ENCODE results near the gene COLEC12. TPM values are rescaled to one million over a fixed set of nuclear protein-coding genes. Genes with fewer than 3 reads are reported as not detected.

COLEC12 gene
- total RNA-seq, 1 experiment from 2014 or later = not detected

- Histone ChIP-seq H3K4me2 (no peak overlapping the region), H3K27ac (no peak overlapping the region), H2AFZ (no peak overlapping the region), H3K79me2 (ENCODE audit: low read depth) (no peaks in the 10 kb centered on the region), H3K27me3 (ENCODE audit: insufficient read depth, low read depth) (peaks cover 89% of the 10 kb centered on the region), H3F3A (ENCODE audit: insufficient read depth, low read depth) (no peaks in the 10 kb centered on the region), H4K20me1 (ENCODE audit: insufficient read depth) (no peaks in the 10 kb centered on the region), H3K9me2 (ENCODE audit: insufficient read depth) (no peaks in the 10 kb centered on the region), H3K36me3 (ENCODE audit: low read depth) (no peaks in the 10 kb centered on the region), H3K4me3 (no peak overlapping the region), H3K4me1 (replicated peaks; ENCODE audit: insufficient read depth) (no peaks in the 10 kb centered on the region), H3K9me3 (ENCODE audit: insufficient read depth, low read depth) (no peaks in the 10 kb centered on the region)
- TF ChIP-seq EZH2 (IDR thresholded peaks at IDR 0.05; ENCODE audit: low read depth) = no peak
- no peak for TF ChIP-seq CTCF (conservative IDR thresholded peaks at IDR 0.05)
- ChIA-PET POLR2A (ENCODE audit: unreplicated experiment) (no interaction called here), CTCF (no interaction called here)
- intact Hi-C loops (cut with micrococcal nuclease; ENCODE audit: unreplicated experiment) = no loop called here
- no peak for DNase-seq
- no TSS peak for BruUV-seq (replicated peaks)
Observed at GRCh38 chr18:393574-393957, 106.9 kb downstream of the COLEC12 start.

- CTCF ChIA-PET = no interaction called here
- Histone ChIP-seq H4K20me1 (ENCODE audit: insufficient read depth) (no peaks in the 10 kb centered on the region), H3K9me3 (ENCODE audit: insufficient read depth, low read depth) (no peaks in the 10 kb centered on the region), H3K27ac (no peak overlapping the region), H3F3A (ENCODE audit: insufficient read depth, low read depth) (no peaks in the 10 kb centered on the region), H2AFZ (no peak overlapping the region), H3K4me2 (no peak overlapping the region), H3K79me2 (ENCODE audit: low read depth) (no peaks in the 10 kb centered on the region), H3K36me3 (ENCODE audit: low read depth) (no peaks in the 10 kb centered on the region), H3K9me2 (ENCODE audit: insufficient read depth) (no peaks in the 10 kb centered on the region), H3K4me3 (no peak overlapping the region), H3K4me1 (replicated peaks; ENCODE audit: insufficient read depth) (no peaks in the 10 kb centered on the region), H3K27me3 (ENCODE audit: insufficient read depth, low read depth) (peaks cover 88% of the 10 kb centered on the region)
- no peak for DNase-seq
- intact Hi-C loops (cut with micrococcal nuclease; ENCODE audit: unreplicated experiment) = no loop called here
- POLR2A ChIA-PET (ENCODE audit: unreplicated experiment) = no interaction called here
- no TSS peak for BruUV-seq (replicated peaks)
- no peak for TF ChIP-seq EZH2 (IDR thresholded peaks at IDR 0.05; ENCODE audit: low read depth)
- TF ChIP-seq CTCF (conservative IDR thresholded peaks at IDR 0.05) = no peak
Observed at GRCh38 chr18:392928-393573, 107.5 kb downstream of the COLEC12 start.

- TF ChIP-seq EZH2 (IDR thresholded peaks at IDR 0.05; ENCODE audit: low read depth) = no peak
- no peak for TF ChIP-seq CTCF (conservative IDR thresholded peaks at IDR 0.05)
- no peaks in the 10 kb centered on the region for H3K79me2 ChIP-seq (ENCODE audit: low read depth)
- H3K9me3 ChIP-seq (ENCODE audit: insufficient read depth, low read depth) = no peaks in the 10 kb centered on the region
- no peak overlapping the region for H2AFZ ChIP-seq
- ChIA-PET CTCF (no interaction called here), POLR2A (ENCODE audit: unreplicated experiment) (interaction anchor here (0.6 kb wide), 1 partner anchor 108 kb away, joined by 3 read pairs; no protein-coding TSS in a partner anchor)
- no peaks in the 10 kb centered on the region for H3K4me1 ChIP-seq (replicated peaks; ENCODE audit: insufficient read depth)
- no peaks in the 10 kb centered on the region for H3K36me3 ChIP-seq (ENCODE audit: low read depth)
- DNase-seq = no peak
- BruUV-seq (replicated peaks) = no TSS peak
- H3K27me3 ChIP-seq (ENCODE audit: insufficient read depth, low read depth) = peaks cover 94% of the 10 kb centered on the region
- H3F3A ChIP-seq (ENCODE audit: insufficient read depth, low read depth) = no peaks in the 10 kb centered on the region
- no peaks in the 10 kb centered on the region for H3K9me2 ChIP-seq (ENCODE audit: insufficient read depth)
- H3K4me3 ChIP-seq = no peak overlapping the region
- no peaks in the 10 kb centered on the region for H4K20me1 ChIP-seq (ENCODE audit: insufficient read depth)
- no peak overlapping the region for H3K4me2 ChIP-seq
- intact Hi-C loops (cut with micrococcal nuclease; ENCODE audit: unreplicated experiment) = no loop called here
- H3K27ac ChIP-seq = no peak overlapping the region
Observed at GRCh38 chr18:390741-391478, 109.6 kb downstream of the COLEC12 start.
